ENCODE data around the gene SRSF1.

Gene SRSF1

DNA sequence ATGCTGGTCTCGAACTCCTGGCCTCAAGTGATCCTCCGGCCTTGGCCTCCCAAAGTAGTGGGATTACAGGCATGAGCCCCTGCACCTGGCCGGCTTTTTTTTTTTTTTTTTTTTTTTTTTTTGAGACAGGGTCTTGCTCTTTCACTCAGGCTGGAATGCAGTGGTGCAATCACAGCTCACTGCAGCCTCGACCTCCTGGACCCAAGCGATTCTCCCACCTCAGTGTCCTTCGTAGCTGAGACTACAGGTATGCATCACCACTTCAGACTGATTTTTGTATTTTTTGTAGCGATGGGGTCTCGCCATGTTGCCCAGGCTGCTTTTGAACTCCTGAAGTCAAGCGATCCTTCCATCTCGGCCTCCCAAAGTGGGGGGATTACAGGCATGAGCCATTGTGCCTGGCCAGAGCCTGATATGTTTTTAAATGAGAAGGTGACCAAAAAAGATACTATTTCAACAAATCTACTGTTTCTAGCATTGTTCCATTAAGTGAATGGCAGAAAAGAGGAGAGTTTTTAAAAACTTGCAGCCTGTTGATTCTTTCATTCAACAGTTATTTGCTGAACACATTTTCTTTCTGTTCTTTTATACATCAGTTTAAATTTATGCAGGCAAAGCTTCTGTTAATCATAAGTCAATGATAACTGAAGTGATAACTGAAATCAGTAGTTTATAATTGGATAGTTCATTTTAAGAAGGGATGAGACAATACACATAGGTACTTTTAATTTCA, 3.2 kb upstream of the SRSF1 start:
- H3K4me3 ChIP-seq (ENCODE audit: low read depth, low read length), result no peak overlapping the region
- TF ChIP-seq, protein P1, sequence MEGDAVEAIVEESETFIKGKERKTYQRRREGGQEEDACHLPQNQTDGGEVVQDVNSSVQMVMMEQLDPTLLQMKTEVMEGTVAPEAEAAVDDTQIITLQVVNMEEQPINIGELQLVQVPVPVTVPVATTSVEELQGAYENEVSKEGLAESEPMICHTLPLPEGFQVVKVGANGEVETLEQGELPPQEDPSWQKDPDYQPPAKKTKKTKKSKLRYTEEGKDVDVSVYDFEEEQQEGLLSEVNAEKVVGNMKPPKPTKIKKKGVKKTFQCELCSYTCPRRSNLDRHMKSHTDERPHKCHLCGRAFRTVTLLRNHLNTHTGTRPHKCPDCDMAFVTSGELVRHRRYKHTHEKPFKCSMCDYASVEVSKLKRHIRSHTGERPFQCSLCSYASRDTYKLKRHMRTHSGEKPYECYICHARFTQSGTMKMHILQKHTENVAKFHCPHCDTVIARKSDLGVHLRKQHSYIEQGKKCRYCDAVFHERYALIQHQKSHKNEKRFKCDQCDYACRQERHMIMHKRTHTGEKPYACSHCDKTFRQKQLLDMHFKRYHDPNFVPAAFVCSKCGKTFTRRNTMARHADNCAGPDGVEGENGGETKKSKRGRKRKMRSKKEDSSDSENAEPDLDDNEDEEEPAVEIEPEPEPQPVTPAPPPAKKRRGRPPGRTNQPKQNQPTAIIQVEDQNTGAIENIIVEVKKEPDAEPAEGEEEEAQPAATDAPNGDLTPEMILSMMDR (IDR thresholded peaks at IDR 0.05; ENCODE audit: low read depth, low read length), result no peak

DNA sequence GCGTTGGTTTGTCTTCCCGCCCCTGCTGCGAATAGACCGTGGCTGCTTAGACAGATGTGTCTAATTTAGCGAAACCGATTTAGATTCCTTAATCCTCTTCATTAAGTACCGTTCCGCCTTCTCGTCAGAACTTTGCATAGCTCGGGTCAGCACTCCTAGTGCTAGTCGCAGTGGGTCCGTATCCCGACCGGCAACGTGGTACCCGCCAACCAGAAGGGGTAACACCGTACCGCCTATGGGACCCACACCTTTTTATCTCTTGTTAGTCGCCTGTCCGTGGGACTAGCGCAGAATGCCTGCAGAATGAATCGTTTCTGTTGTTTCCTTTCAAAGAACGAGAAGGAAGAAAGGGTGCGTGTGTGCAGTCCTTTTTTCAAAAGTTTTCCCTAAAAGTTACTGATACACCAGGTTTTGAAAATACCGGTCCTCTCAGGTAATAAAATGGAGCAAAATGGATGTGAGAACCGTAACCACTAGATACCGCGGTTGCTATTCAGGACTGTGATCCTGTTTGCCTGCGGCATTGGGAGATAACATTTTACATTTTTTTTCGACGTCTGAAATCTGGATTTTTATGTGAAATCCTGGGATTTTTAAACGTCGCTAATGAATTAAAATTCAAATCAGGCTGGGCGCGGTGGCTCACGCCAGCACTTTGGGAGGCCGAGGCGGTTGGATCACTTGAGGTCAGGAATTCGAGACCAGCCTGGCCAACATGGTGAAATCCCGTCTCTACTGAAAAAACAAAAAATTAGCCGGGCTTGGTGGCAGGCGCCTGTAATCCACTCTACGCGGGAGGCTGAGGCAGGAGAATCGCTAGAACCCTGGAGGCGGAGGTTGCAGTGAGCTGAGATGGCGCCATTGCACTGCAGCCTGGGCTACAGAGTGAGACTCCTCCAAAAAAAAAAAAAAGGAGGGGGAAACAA, 998 bp upstream of the SRSF1 start:
- peak overlapping the region; percentile 76 for H3K4me3 ChIP-seq (ENCODE audit: low read depth, low read length)
- TF ChIP-seq, protein P1 (IDR thresholded peaks at IDR 0.05; ENCODE audit: low read depth, low read length), result no peak

DNA sequence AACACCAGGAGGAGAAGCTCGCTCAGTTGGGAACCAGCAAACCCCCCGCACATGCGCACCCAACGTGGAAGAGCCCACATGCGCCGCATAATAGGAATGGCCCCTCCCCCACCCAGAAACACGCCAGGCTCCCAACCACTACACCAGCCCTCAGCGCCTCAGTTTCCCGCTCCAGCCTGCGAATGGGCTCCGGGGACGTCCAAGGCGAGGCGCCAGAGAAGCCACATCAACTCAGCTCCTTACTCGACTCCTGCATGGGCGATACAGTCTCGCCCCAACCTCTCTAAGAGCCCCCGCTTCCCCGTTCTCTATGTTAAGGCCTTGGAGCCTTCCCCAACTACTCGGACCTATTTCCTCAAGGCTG, 504 bp downstream of the SRSF1 start:
- H3K4me3 ChIP-seq (ENCODE audit: low read depth, low read length), result peak overlapping the region; percentile 76
- TF ChIP-seq, protein P1 (IDR thresholded peaks at IDR 0.05; ENCODE audit: low read depth, low read length), result no peak

DNA sequence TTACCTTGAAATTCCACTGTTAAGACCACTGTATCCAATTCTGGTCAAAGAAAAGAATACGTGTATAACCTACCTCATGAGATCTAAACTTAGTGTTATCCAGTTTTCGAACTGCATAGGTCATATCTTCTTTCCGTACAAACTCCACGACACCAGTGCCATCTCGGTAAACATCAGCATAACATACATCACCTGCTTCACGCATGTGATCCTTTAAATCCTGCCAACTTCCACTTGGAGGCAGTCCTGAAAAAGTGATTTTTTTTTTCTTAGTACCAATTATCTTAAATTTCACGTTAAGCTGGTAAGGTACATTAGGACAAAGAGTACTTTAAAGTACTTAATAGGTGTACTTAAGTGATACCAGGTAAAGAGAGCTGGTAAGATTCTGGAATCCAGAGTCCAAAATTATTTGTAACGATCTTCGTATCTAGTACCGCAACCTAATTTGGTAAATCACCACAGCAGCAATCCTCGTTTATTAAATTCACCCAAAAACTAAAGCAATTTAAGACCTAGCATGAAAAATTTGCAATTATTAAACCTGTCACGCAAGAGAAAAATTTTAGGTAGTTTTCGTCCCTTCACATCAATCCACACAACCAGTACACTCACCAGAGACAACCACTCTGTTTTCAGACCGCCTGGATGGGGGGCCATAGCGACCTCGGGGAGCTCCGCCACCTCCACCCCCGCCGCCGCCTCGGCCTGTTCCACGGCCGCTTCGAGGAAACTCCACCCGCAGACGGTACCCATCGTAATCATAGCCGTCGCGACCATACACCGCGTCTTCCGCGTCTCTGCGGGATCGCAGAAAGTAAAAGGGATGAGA, 1.1 kb downstream of the SRSF1 start:
- TF ChIP-seq, protein P1 (IDR thresholded peaks at IDR 0.05; ENCODE audit: low read depth, low read length), result no peak

DNA sequence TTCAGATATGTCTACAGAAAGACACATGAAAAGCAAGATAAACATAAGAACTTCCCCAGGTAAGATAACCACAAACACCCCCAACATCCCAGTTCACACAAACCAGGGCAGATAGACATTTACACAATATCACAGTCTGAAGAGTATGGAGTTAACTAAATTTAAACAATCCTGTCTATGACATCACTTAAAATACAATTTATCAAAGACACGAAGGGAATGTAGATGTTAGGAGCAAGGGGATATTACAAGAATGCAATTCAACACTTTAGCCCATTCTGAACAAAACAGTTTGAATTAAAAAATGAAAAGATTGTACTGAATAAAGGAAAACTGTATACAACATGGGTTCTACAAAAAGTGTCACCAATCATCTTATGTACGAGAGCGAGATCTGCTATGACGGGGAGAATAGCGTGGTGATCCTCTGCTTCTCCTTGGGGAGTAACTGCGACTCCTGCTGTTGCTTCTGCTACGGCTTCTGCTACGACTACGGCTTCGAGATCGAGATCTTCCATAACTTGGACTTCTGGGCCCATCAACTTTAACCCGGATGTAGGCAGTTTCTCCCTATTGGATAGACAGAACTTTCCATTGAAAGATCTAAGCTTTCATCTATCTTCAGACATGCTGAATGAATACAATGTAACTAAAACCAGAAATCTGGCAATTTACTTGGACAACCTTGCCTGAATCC, 1.9 kb downstream of the SRSF1 start:
- peak overlapping the region; percentile 76 for H3K4me3 ChIP-seq (ENCODE audit: low read depth, low read length)
- TF ChIP-seq, protein P1 (IDR thresholded peaks at IDR 0.05; ENCODE audit: low read depth, low read length), result no peak

More for the DNA sequence above, 1.1 kb downstream of the SRSF1 start:
- peak overlapping the region; percentile 76 for H3K4me3 ChIP-seq (ENCODE audit: low read depth, low read length)

DNA sequence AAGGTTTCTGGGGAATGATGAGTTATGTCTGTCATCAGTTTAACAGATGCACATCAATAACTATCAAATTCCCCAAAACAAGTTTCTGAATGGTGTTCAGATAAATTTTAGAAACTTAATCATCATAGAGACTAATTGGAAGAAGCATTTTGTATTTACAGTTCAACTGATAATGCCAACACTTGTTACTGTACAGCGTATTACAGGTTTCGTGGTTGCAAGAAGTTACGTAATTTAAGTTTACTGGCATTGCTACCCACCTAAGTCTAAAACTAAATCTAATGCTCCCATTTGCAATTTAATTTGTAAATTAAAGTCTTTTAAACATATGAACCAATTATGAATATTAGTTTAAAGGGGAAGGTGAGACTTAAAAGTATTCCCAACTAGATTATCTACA, 3.0 kb downstream of the SRSF1 start:
- TF ChIP-seq, protein P1 (IDR thresholded peaks at IDR 0.05; ENCODE audit: low read depth, low read length), result no peak
- no peak overlapping the region for H3K4me3 ChIP-seq (ENCODE audit: low read depth, low read length)
